ENCODE data around the gene TLL2. TPM values are rescaled to one million over a fixed set of nuclear protein-coding genes. Genes with fewer than 3 reads are reported as not detected.

The TLL2 gene
- total RNA-seq, 1 donor from 2014 or later: not detected

- no peaks in the 10 kb centered on the region for H3K27me3 Mint-ChIP-seq (ENCODE audit: unreplicated experiment)
- H3K4me3 Mint-ChIP-seq (ENCODE audit: unreplicated experiment): no peak overlapping the region
- no peak for TF ChIP-seq CTCF (IDR thresholded peaks at IDR 0.05)
- H3K27ac Mint-ChIP-seq (ENCODE audit: unreplicated experiment): no peak overlapping the region
- no peaks in the 10 kb centered on the region for H3K4me1 Mint-ChIP-seq (ENCODE audit: unreplicated experiment)
- no peaks in the 10 kb centered on the region for H3K36me3 Mint-ChIP-seq (ENCODE audit: unreplicated experiment)
- no peak for DNase-seq (ENCODE audit: extremely low spot score, unreplicated experiment)
- H3K9me3 Mint-ChIP-seq (ENCODE audit: unreplicated experiment): no peaks in the 10 kb centered on the region
Measured at GRCh38 chr10:96468845-96469244, 44.9 kb downstream of the TLL2 start.

- Mint-ChIP-seq H3K27ac (ENCODE audit: unreplicated experiment) (no peak overlapping the region), H3K4me3 (ENCODE audit: unreplicated experiment) (no peak overlapping the region), H3K27me3 (ENCODE audit: unreplicated experiment) (peaks cover 3% of the 10 kb centered on the region), H3K4me1 (ENCODE audit: unreplicated experiment) (no peaks in the 10 kb centered on the region), H3K36me3 (ENCODE audit: unreplicated experiment) (no peaks in the 10 kb centered on the region), H3K9me3 (ENCODE audit: unreplicated experiment) (no peaks in the 10 kb centered on the region)
- DNase-seq (ENCODE audit: extremely low spot score, unreplicated experiment): no peak
- TF ChIP-seq CTCF (IDR thresholded peaks at IDR 0.05): no peak
Measured at GRCh38 chr10:96465599-96465998, 48.1 kb downstream of the TLL2 start.

GRCh38 chr10:96463562-96463961 lies 50.2 kb downstream of the TLL2 start:
- no peaks in the 10 kb centered on the region for H3K9me3 Mint-ChIP-seq (ENCODE audit: unreplicated experiment)
- no peak for TF ChIP-seq CTCF (IDR thresholded peaks at IDR 0.05)

GRCh38 chr10:96462606-96463151 lies 51.0 kb downstream of the TLL2 start:
- no peak overlapping the region for H3K4me3 Mint-ChIP-seq (ENCODE audit: unreplicated experiment)
- no peaks in the 10 kb centered on the region for H3K36me3 Mint-ChIP-seq (ENCODE audit: unreplicated experiment)
- no peaks in the 10 kb centered on the region for H3K4me1 Mint-ChIP-seq (ENCODE audit: unreplicated experiment)
- H3K27ac Mint-ChIP-seq (ENCODE audit: unreplicated experiment): no peak overlapping the region
- peaks cover 3% of the 10 kb centered on the region for H3K27me3 Mint-ChIP-seq (ENCODE audit: unreplicated experiment)
- H3K9me3 Mint-ChIP-seq (ENCODE audit: unreplicated experiment): no peaks in the 10 kb centered on the region
- no peak for DNase-seq (ENCODE audit: extremely low spot score, unreplicated experiment)
- no peak for TF ChIP-seq CTCF (IDR thresholded peaks at IDR 0.05)

More at GRCh38 chr10:96463562-96463961, 50.2 kb downstream of the TLL2 start:
- Mint-ChIP-seq H3K27me3 (ENCODE audit: unreplicated experiment) (peaks cover 3% of the 10 kb centered on the region), H3K27ac (ENCODE audit: unreplicated experiment) (no peak overlapping the region), H3K36me3 (ENCODE audit: unreplicated experiment) (no peaks in the 10 kb centered on the region), H3K4me1 (ENCODE audit: unreplicated experiment) (no peaks in the 10 kb centered on the region), H3K4me3 (ENCODE audit: unreplicated experiment) (no peak overlapping the region)
- no peak for DNase-seq (ENCODE audit: extremely low spot score, unreplicated experiment)

- Mint-ChIP-seq H3K9me3 (ENCODE audit: unreplicated experiment) (no peaks in the 10 kb centered on the region), H3K27me3 (ENCODE audit: unreplicated experiment) (peaks cover 3% of the 10 kb centered on the region), H3K4me1 (ENCODE audit: unreplicated experiment) (no peaks in the 10 kb centered on the region), H3K27ac (ENCODE audit: unreplicated experiment) (no peak overlapping the region), H3K36me3 (ENCODE audit: unreplicated experiment) (no peaks in the 10 kb centered on the region), H3K4me3 (ENCODE audit: unreplicated experiment) (no peak overlapping the region)
- peak; percentile 57 for DNase-seq (ENCODE audit: extremely low spot score, unreplicated experiment)
- no peak for TF ChIP-seq CTCF (IDR thresholded peaks at IDR 0.05)
Measured at GRCh38 chr10:96460316-96460715, 53.4 kb downstream of the TLL2 start.

Data from osteocyte (in vitro differentiated cells).